ENCODE data around the gene KMT2B. TPM values are rescaled to one million over a fixed set of nuclear protein-coding genes. Genes with fewer than 3 reads are reported as not detected.

Gene KMT2B
- total and polyA plus RNA-seq, 9 of the 15 experiments (the other 6 are each of a cell fraction or from before 2014, with no cell fraction given), result 0.63 to 43.9 (median 8.1) TPM

DNA sequence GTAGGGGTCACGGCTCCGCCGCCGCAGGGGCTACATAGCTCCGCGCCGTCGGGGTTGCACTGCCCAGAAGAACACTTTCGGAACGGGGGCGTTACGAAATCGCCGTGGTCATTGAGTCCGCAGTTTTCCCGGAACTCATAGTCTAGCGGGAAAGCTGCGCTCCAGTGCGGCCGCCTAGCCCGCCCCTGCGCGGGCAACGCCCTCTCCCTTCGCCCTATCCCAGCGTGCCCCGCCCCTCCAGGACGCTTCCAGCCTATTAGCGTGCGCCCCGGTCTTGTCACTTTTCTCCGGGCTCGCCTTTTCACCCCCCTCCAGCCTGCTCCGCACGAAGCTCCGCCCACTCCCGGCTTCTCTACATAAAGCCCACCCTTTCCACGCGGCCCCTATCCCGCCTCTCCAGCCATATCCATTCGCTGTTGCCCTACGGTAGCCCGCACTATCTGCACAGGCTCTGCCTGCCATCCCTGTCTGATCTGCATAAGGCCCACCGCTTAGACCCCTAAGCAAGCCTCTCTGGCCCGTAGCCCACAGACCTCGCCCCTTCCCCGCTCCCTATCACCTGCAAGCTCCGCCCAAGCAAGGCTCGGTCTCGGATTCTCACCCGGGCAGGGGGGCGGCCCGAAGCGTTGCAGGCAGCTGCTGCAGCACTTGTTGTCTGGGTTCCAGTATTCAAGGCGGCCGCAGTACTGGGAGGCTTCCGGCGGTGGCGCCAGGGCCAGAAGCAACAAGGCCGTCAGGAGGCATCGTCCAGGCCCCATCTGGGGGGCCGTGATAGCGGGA is 22.8 kb downstream of the KMT2B start (continued):
- TF ChIP-seq, protein P1, sequence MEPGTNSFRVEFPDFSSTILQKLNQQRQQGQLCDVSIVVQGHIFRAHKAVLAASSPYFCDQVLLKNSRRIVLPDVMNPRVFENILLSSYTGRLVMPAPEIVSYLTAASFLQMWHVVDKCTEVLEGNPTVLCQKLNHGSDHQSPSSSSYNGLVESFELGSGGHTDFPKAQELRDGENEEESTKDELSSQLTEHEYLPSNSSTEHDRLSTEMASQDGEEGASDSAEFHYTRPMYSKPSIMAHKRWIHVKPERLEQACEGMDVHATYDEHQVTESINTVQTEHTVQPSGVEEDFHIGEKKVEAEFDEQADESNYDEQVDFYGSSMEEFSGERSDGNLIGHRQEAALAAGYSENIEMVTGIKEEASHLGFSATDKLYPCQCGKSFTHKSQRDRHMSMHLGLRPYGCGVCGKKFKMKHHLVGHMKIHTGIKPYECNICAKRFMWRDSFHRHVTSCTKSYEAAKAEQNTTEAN (CRISPR knock-in tag; IDR thresholded peaks at IDR 0.05), result peak; percentile 67; the same call in 1 of the 2 replicates
- TF ChIP-seq, protein P2, sequence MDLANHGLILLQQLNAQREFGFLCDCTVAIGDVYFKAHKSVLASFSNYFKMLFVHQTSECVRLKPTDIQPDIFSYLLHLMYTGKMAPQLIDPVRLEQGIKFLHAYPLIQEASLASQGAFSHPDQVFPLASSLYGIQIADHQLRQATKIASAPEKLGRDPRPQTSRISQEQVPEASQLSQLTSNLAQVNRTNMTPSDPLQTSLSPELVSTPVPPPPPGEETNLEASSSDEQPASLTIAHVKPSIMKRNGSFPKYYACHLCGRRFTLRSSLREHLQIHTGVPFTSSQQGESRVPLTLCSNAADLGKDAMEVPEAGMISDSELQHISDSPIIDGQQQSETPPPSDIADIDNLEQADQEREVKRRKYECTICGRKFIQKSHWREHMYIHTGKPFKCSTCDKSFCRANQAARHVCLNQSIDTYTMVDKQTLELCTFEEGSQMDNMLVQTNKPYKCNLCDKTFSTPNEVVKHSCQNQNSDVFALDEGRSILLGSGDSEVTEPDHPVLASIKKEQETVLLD (IDR thresholded peaks at IDR 0.05), result 0 out of 2 replicates have a peak, but pooled peaks have one; percentile 9
- TF ChIP-seq, protein P3, sequence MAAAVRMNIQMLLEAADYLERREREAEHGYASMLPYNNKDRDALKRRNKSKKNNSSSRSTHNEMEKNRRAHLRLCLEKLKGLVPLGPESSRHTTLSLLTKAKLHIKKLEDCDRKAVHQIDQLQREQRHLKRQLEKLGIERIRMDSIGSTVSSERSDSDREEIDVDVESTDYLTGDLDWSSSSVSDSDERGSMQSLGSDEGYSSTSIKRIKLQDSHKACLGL (CRISPR knock-in tag; IDR thresholded peaks at IDR 0.05; ENCODE audit: borderline replicate concordance, poor library complexity, severe bottlenecking), result no peak
- TF ChIP-seq MYBL2 (IDR thresholded peaks at IDR 0.05; ENCODE audit: low read depth) (no peak), MYBL2 (CRISPR knock-in tag; IDR thresholded peaks at IDR 0.05; ENCODE audit: borderline replicate concordance) (no peak), MCM2 (IDR thresholded peaks at IDR 0.05; ENCODE audit: low read depth) (no peak), ZEB2 (IDR thresholded peaks at IDR 0.05) (no peak), ZNF668 (CRISPR knock-in tag; IDR thresholded peaks at IDR 0.05) (no peak), PYGO2 (tag; IDR thresholded peaks at IDR 0.05) (no peak), SLC30A9 (CRISPR knock-in tag; IDR thresholded peaks at IDR 0.05) (no peak), TBL1XR1 (IDR thresholded peaks at IDR 0.05; ENCODE audit: low read length in 2 of 2) (no peak), ASH1L (IDR thresholded peaks at IDR 0.05; ENCODE audit: borderline replicate concordance, low read depth, partially characterized antibody) (no peak), ARNT (IDR thresholded peaks at IDR 0.05) (peak in 1 of 2 experiments; percentile 44; a peak in 1 of 4 replicates), TBP (optimal IDR thresholded peaks at IDR 0.05; ENCODE audit: low read depth, low read length) (peak; percentile 94), ZC3H8 (IDR thresholded peaks at IDR 0.05) (no peak), HNRNPK (IDR thresholded peaks at IDR 0.05; ENCODE audit: low read depth, low read length, poor library complexity, severe bottlenecking) (no peak), ZNF696 (CRISPR knock-in tag; conservative IDR thresholded peaks at IDR 0.05) (no peak), FOXJ2 (tag; IDR thresholded peaks at IDR 0.05) (no peak), ZFPM2 (CRISPR knock-in tag; IDR thresholded peaks at IDR 0.05) (no peak), ZNF431 (CRISPR knock-in tag; IDR thresholded peaks at IDR 0.05) (no peak), ETV6 (IDR thresholded peaks at IDR 0.05; ENCODE audit: borderline replicate concordance in 1 of 2, low read depth in 2 of 2, low read length in 1 of 2) (no peak), ETV6 (CRISPR knock-in tag; IDR thresholded peaks at IDR 0.05; ENCODE audit: borderline replicate concordance) (no peak), CREM (IDR thresholded peaks at IDR 0.05; ENCODE audit: low read depth) (peak; percentile 20; the same call in 1 of the 2 replicates)
- TF ChIP-seq, protein P4, sequence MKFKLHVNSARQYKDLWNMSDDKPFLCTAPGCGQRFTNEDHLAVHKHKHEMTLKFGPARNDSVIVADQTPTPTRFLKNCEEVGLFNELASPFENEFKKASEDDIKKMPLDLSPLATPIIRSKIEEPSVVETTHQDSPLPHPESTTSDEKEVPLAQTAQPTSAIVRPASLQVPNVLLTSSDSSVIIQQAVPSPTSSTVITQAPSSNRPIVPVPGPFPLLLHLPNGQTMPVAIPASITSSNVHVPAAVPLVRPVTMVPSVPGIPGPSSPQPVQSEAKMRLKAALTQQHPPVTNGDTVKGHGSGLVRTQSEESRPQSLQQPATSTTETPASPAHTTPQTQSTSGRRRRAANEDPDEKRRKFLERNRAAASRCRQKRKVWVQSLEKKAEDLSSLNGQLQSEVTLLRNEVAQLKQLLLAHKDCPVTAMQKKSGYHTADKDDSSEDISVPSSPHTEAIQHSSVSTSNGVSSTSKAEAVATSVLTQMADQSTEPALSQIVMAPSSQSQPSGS (CRISPR knock-in tag; IDR thresholded peaks at IDR 0.05), result no peak
- TF ChIP-seq, protein P5, sequence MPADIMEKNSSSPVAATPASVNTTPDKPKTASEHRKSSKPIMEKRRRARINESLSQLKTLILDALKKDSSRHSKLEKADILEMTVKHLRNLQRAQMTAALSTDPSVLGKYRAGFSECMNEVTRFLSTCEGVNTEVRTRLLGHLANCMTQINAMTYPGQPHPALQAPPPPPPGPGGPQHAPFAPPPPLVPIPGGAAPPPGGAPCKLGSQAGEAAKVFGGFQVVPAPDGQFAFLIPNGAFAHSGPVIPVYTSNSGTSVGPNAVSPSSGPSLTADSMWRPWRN (IDR thresholded peaks at IDR 0.05; ENCODE audit: low read depth), result no peak

Measured in K562 (cell line).